ENCODE results near the gene NABP2.
"Not testable (repeated sequence)": the region's sequence is repeated elsewhere in the genome, so short reads cannot be mapped to it uniquely, and the experiment has no call there.

The NABP2 gene

GRCh38 chr12:56224102-56224701 is at the start of gene NABP2:
Gene NABP2, plus strand, starts transcription at chr12:56224342. Its CDS starts 515 bp downstream, at chr12:56224857.
- peak; percentile 85 to 92 for DNase-seq (ENCODE audit: low read depth in 2 of 2)

GRCh38 chr12:56178347-56178746 is 45.8 kb upstream of the NABP2 start:
- DNase-seq (ENCODE audit: low read depth in 2 of 2) = no peak

- no peak for DNase-seq (ENCODE audit: low read depth in 2 of 2)
Observed at GRCh38 chr12:56186957-56187356, 37.2 kb upstream of the NABP2 start.

GRCh38 chr12:56188131-56188777 is 35.9 kb upstream of the NABP2 start:
- no peak for DNase-seq (ENCODE audit: low read depth in 2 of 2)

- no peak for DNase-seq (ENCODE audit: low read depth in 2 of 2)
Observed at GRCh38 chr12:56188778-56189098, 35.4 kb upstream of the NABP2 start.

GRCh38 chr12:56189099-56189917 is 34.8 kb upstream of the NABP2 start, which contains the start of gene SMARCC2:
Gene SMARCC2, minus strand, starts transcription at chr12:56189483. Its CDS starts 22 bp downstream, at chr12:56189461.
- DNase-seq (ENCODE audit: low read depth in 2 of 2) = peak; percentile 53 to 81

GRCh38 chr12:56189918-56190694 is 34.0 kb upstream of the NABP2 start:
- peak; percentile 61 for DNase-seq (ENCODE audit: low read depth in 2 of 2)

GRCh38 chr12:56190695-56191155 is 33.4 kb upstream of the NABP2 start:
- no peak for DNase-seq (ENCODE audit: low read depth in 2 of 2)

- DNase-seq (ENCODE audit: low read depth in 2 of 2) = no peak
Observed at GRCh38 chr12:56192582-56192981, 31.6 kb upstream of the NABP2 start.

GRCh38 chr12:56193025-56193578 is 31.0 kb upstream of the NABP2 start:
- peak; percentile 38 to 57 for DNase-seq (ENCODE audit: low read depth in 2 of 2)

- not testable (repeated sequence) for DNase-seq (ENCODE audit: low read depth in 2 of 2)
Observed at GRCh38 chr12:56196818-56197550, 27.2 kb upstream of the NABP2 start.

- no peak for DNase-seq (ENCODE audit: low read depth in 2 of 2)
Observed at GRCh38 chr12:56197921-56198635, 26.1 kb upstream of the NABP2 start.

GRCh38 chr12:56198836-56199235 is 25.3 kb upstream of the NABP2 start:
- DNase-seq (ENCODE audit: low read depth in 2 of 2) = no peak

- DNase-seq (ENCODE audit: low read depth in 2 of 2) = no peak
Observed at GRCh38 chr12:56202366-56202765, 21.8 kb upstream of the NABP2 start.

- no peak for DNase-seq (ENCODE audit: low read depth in 2 of 2)
Observed at GRCh38 chr12:56202838-56203237, 21.3 kb upstream of the NABP2 start.

- DNase-seq (ENCODE audit: low read depth in 2 of 2) = no peak
Observed at GRCh38 chr12:56204275-56204674, 19.9 kb upstream of the NABP2 start.

- no peak for DNase-seq (ENCODE audit: low read depth in 2 of 2)
Observed at GRCh38 chr12:56205445-56205844, 18.7 kb upstream of the NABP2 start.

- DNase-seq (ENCODE audit: low read depth in 2 of 2) = no peak
Observed at GRCh38 chr12:56206452-56207166, 17.5 kb upstream of the NABP2 start.

- no peak for DNase-seq (ENCODE audit: low read depth in 2 of 2)
Observed at GRCh38 chr12:56208006-56208405, 16.1 kb upstream of the NABP2 start.

GRCh38 chr12:56212361-56212760 is 11.8 kb upstream of the NABP2 start:
- no peak for DNase-seq (ENCODE audit: low read depth in 2 of 2)

Measured in stimulated activated CD8-positive, alpha-beta memory T cell treated with anti-CD3 and anti-CD28 coated beads, Interleukin-7, amount 100 ng/mL, for 4 hours (primary cell).